BLaER1 (cell line): ENCODE data around the gene PRTG.
"Not testable (repeated sequence)": the region's sequence is repeated elsewhere in the genome, so short reads cannot be mapped to it uniquely, and the experiment has no call there.

Experiments used
- H3K27ac ChIP-seq: shearing (Covaris generic); formaldehyde crosslinking; 2 replicates; pipeline ENCODE4 v1.8.1; 2022
- H3K27me3 ChIP-seq: shearing (Covaris generic); formaldehyde crosslinking; 2 replicates; pipeline ENCODE4 v1.8.1; 2022
- H3K36me3 ChIP-seq: shearing (Covaris generic); formaldehyde crosslinking; 2 replicates; pipeline ENCODE4 v1.8.1; 2022
- H3K4me1 ChIP-seq: shearing (Covaris generic); formaldehyde crosslinking; 2 replicates; pipeline ENCODE4 v1.8.1; 2022
- H3K4me2 ChIP-seq: shearing (Covaris generic); formaldehyde crosslinking; 2 replicates; pipeline ENCODE4 v1.8.1; 2022
- H3K4me3 ChIP-seq: shearing (Covaris generic); formaldehyde crosslinking; 2 replicates; pipeline ENCODE4 v1.8.1; 2022
- H3K9ac ChIP-seq: shearing (Covaris generic); formaldehyde crosslinking; 2 replicates; pipeline ENCODE4 v1.8.1; 2022
- H3K9me3 ChIP-seq: shearing (Covaris generic); formaldehyde crosslinking; 2 replicates; pipeline ENCODE4 v1.8.1; 2022
- H4K20me1 ChIP-seq: shearing (Covaris generic); formaldehyde crosslinking; 2 replicates; pipeline ENCODE4 v1.8.1; 2022
- Cebpa-rat ChIP-seq: shearing (Covaris generic); IDR thresholded peaks from 2 replicates; pipeline ENCODE4 v1.8.1; 2022

Gene PRTG

DNA sequence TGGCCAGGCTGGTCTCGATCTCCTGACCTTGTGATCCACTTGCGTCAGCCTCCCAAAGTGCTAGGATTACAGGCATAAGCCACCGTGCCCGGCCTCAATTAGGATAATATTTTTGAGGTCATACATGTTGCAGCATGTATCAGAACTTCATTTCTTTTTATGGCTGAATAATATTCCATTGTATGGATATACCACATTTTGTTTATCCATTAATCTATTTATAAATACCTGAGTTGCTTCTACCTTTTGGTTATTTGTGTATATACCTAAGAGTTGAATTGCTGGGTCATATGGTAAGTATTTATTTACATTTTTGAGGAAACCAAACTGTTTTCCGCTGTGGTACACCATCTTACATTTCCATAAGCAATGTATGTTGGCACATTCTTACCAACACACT, 136.7 kb downstream of the PRTG start:
- H3K9me3 ChIP-seq = peaks cover 8% of the 10 kb centered on the region; the same call in 1 of the 2 replicates
- H3K27me3 ChIP-seq = no peaks in the 10 kb centered on the region
- H3K27ac ChIP-seq = no peak overlapping the region
- H3K9ac ChIP-seq = no peak overlapping the region
- TF ChIP-seq Cebpa-rat = no peak
- no peaks in the 10 kb centered on the region for H3K4me1 ChIP-seq
- no peak overlapping the region for H3K4me3 ChIP-seq
- no peak overlapping the region for H3K4me2 ChIP-seq
- no peaks in the 10 kb centered on the region for H4K20me1 ChIP-seq
- no peaks in the 10 kb centered on the region for H3K36me3 ChIP-seq

- TF ChIP-seq Cebpa-rat = no peak
- no peak overlapping the region for H3K4me3 ChIP-seq
- no peaks in the 10 kb centered on the region for H3K36me3 ChIP-seq
- H3K4me2 ChIP-seq = no peak overlapping the region
- H3K4me1 ChIP-seq = no peaks in the 10 kb centered on the region
- no peak overlapping the region for H3K9ac ChIP-seq
- peaks cover 7% of the 10 kb centered on the region; the same call in 1 of the 2 replicates for H3K9me3 ChIP-seq
- no peaks in the 10 kb centered on the region for H3K27me3 ChIP-seq
- no peaks in the 10 kb centered on the region for H4K20me1 ChIP-seq
- H3K27ac ChIP-seq = no peak overlapping the region
Measured at GRCh38 chr15:55601374-55601773, 141.6 kb downstream of the PRTG start.

DNA sequence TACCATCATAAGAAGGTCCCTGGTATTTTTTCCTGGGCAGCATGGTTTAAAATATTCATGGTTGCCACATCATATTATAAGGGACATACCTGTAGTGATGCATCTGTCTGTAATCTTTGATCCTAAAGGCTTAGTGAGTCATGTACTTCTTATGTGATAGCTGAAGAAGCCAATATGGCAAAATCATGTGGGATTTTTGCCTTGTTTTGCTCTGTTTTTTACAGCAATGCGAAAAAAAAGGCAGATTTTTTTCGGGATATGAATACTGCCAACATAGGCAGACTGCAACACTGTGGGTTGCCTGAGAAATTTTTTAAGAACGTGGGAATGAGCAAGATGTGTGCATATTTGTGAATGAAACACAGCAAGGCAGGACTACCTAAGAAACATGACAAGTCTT, 143.5 kb downstream of the PRTG start:
- Histone ChIP-seq H3K4me1 (no peaks in the 10 kb centered on the region), H3K27me3 (no peaks in the 10 kb centered on the region), H3K9me3 (no peaks in the 10 kb centered on the region), H3K27ac (no peak overlapping the region), H4K20me1 (no peaks in the 10 kb centered on the region), H3K4me3 (no peak overlapping the region), H3K4me2 (no peak overlapping the region), H3K9ac (no peak overlapping the region), H3K36me3 (no peaks in the 10 kb centered on the region)
- TF ChIP-seq Cebpa-rat = no peak

GRCh38 chr15:55593019-55593418, 149.9 kb downstream of the PRTG start:
- H3K9me3 ChIP-seq, H3K4me3 ChIP-seq, H4K20me1 ChIP-seq, H3K27ac ChIP-seq, H3K36me3 ChIP-seq, H3K9ac ChIP-seq, H3K4me2 ChIP-seq, H3K4me1 ChIP-seq: not testable (repeated sequence)
- H3K27me3 ChIP-seq = peaks cover 14% of the 10 kb centered on the region; the same call in 1 of the 2 replicates

- Histone ChIP-seq H3K4me2 (no peak overlapping the region), H3K27me3 (peaks cover 36% of the 10 kb centered on the region)
- no peak for TF ChIP-seq Cebpa-rat
Measured at GRCh38 chr15:55590788-55591187, 152.2 kb downstream of the PRTG start.

DNA sequence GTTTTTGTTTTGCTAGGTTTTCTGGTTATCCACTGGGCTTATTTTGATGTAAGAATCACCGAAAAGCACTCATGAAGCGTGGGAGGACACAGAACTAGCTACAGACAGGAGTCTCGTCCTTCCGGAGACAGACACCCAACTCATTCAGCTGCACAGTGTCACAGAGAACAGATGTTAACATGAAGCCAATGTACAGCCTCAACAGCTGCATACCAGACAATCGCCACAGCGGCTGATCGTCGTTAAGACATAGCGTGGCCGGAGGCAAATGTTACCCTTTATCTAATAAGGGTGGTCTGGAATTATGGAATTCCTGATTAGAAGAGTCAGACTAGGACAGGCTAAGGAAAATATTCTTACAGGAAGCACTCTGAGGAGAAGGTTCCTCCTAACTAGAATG, 153.7 kb downstream of the PRTG start:
- Histone ChIP-seq H3K9me3 (no peaks in the 10 kb centered on the region), H3K36me3 (no peaks in the 10 kb centered on the region), H3K4me1 (0 out of 2 replicates have a peak, but pooled peaks cover 6% of the 10 kb centered on the region), H3K27ac (no peak overlapping the region), H3K27me3 (peaks cover 36% of the 10 kb centered on the region), H3K9ac (no peak overlapping the region), H4K20me1 (no peaks in the 10 kb centered on the region), H3K4me2 (no peak overlapping the region), H3K4me3 (no peak overlapping the region)
- no peak for TF ChIP-seq Cebpa-rat

More at GRCh38 chr15:55590788-55591187, 152.2 kb downstream of the PRTG start:
- H3K9me3 ChIP-seq = no peaks in the 10 kb centered on the region
- no peaks in the 10 kb centered on the region for H3K36me3 ChIP-seq
- H3K27ac ChIP-seq = no peak overlapping the region
- no peaks in the 10 kb centered on the region for H4K20me1 ChIP-seq
- 0 out of 2 replicates have a peak, but pooled peaks cover 6% of the 10 kb centered on the region for H3K4me1 ChIP-seq
- no peak overlapping the region for H3K4me3 ChIP-seq
- H3K9ac ChIP-seq = no peak overlapping the region

DNA sequence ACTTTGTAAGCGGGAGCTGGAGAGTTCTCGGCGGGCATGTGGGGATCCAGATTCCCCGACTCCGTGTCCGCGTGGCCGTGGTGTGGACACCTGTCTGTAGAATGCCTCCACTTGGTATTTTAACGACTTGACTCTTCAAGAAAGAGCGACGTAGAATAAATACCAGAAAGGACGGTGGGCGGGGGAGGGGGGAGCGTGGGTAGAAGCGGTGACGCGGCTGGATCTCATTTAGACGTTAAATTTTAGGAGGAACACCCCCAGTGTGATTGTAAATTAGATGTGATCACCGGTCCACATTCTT, 154.2 kb downstream of the PRTG start:
- Histone ChIP-seq H3K4me2 (peak overlapping the region; percentile 96), H3K36me3 (no peaks in the 10 kb centered on the region), H3K9me3 (no peaks in the 10 kb centered on the region), H4K20me1 (no peaks in the 10 kb centered on the region), H3K9ac (peak overlapping the region; percentile 80), H3K27me3 (peaks cover 36% of the 10 kb centered on the region), H3K27ac (peak overlapping the region; percentile 80), H3K4me3 (peak overlapping the region; percentile 76), H3K4me1 (0 out of 2 replicates have a peak, but pooled peaks cover 6% of the 10 kb centered on the region)
- TF ChIP-seq Cebpa-rat = no peak

DNA sequence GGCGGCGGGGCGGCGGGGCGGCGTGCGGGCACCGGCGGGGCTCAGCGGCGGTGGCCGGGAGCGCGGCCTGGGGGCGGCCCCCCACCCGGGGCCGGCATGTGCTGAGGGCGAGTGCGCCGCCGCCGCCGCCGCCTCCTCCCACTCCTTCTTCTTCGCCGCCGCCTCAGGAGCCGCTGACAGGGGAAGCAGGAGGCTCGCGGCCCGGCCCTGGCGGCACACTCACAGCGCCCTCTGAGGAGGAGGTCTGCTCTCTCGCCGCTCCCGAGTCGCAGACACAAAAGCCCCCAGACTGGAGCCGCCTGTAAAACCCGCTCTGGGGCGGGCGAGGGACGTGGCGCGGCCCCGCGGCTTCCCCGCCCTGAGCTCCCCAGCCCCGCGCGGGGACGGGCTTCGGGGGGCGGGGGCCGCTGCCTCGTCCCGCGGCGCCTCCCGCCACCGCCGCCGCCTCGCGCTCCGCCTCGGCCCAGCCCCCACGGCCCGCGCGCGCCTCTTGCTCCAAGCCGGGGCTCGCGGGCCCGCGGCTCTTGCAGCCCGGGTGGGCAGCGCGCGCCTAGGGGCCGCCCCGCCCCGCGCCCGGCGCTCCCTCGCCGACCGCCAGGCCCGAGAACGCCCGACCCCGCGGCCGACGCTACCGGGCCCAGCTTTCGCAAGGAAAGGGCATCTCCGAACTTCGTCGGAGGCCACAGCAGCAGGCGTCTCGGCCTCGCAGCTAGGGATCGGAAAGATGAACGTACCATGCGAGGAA, 154.7 kb downstream of the PRTG start, which contains the start of gene PYGO1:
Gene PYGO1, minus strand, starts transcription at position 276 of the 745 bp plus-strand sequence. CDS start 462 bp downstream, outside the sequence.
- H3K4me1 ChIP-seq = 0 out of 2 replicates have a peak, but pooled peaks cover 6% of the 10 kb centered on the region
- no peaks in the 10 kb centered on the region for H3K9me3 ChIP-seq
- H3K27me3 ChIP-seq = peaks cover 36% of the 10 kb centered on the region
- peak within 1 kb of the TSS; percentile 80 for H3K9ac ChIP-seq
- peak within 1 kb of the TSS; percentile 76 for H3K4me3 ChIP-seq
- H4K20me1 ChIP-seq = no peaks in the 10 kb centered on the region
- no peak for TF ChIP-seq Cebpa-rat
- H3K4me2 ChIP-seq = peak within 1 kb of the TSS; percentile 96
- H3K27ac ChIP-seq = peak within 1 kb of the TSS; percentile 80
- H3K36me3 ChIP-seq = no peaks in the 10 kb centered on the region

GRCh38 chr15:55587321-55588069, 155.5 kb downstream of the PRTG start:
- Histone ChIP-seq H3K9ac (peak overlapping the region; percentile 80), H3K4me2 (peak overlapping the region; percentile 96)

DNA sequence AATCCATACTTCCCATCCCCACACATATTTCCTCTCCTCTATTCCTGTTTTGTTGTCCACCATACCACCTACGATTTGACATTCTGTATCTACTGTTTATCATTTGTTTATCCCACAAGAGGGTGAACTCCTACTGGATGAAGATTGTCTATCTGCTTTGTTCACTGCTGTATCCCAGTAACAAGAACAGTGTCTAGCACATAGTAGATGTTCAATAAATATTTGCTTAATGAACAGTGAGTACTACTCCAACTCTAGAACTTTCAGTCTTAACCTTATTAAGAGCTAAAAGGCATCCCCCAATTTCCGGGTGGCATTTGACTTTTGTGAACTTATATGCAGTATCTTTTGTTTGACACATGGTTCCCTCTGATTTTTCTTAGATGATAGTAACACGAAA, 156.1 kb downstream of the PRTG start:
- H3K9ac ChIP-seq = no peak overlapping the region
- no peaks in the 10 kb centered on the region for H3K36me3 ChIP-seq
- TF ChIP-seq Cebpa-rat = no peak
- peak overlapping the region; percentile 76; the same call in 1 of the 2 replicates for H3K4me3 ChIP-seq
- 0 out of 2 replicates have a peak, but pooled peaks cover 6% of the 10 kb centered on the region for H3K4me1 ChIP-seq
- H3K27me3 ChIP-seq = peaks cover 36% of the 10 kb centered on the region
- H3K4me2 ChIP-seq = peak overlapping the region; percentile 96
- H3K9me3 ChIP-seq = no peaks in the 10 kb centered on the region
- no peaks in the 10 kb centered on the region for H4K20me1 ChIP-seq
- H3K27ac ChIP-seq = no peak overlapping the region

More at GRCh38 chr15:55587321-55588069, 155.5 kb downstream of the PRTG start:
- no peaks in the 10 kb centered on the region for H3K36me3 ChIP-seq
- H3K4me3 ChIP-seq = peak overlapping the region; percentile 76
- H3K27me3 ChIP-seq = peaks cover 36% of the 10 kb centered on the region
- H3K4me1 ChIP-seq = 0 out of 2 replicates have a peak, but pooled peaks cover 6% of the 10 kb centered on the region
- H4K20me1 ChIP-seq = no peaks in the 10 kb centered on the region
- TF ChIP-seq Cebpa-rat = no peak
- peak overlapping the region; percentile 80 for H3K27ac ChIP-seq
- H3K9me3 ChIP-seq = no peaks in the 10 kb centered on the region
